NB4 (cell line): ENCODE data around the gene S100A6.
"Not testable (repeated sequence)": the region's sequence is repeated elsewhere in the genome, so short reads cannot be mapped to it uniquely, and the experiment has no call there.

ENCODE experiments used
- DNase-seq: peaks from one replicate; pipeline ENCODE4 v3.0.0; 2010; ENCODE audit warnings: low read depth
- H3K4me3 ChIP-seq: one replicate; pipeline ENCODE4 v1.5.1; 2011; ENCODE audit warnings: mild to moderate bottlenecking, low read depth, low read length, moderate library complexity
- CTCF ChIP-seq: IDR thresholded peaks from one replicate; pipeline ENCODE4 v1.5.1; 2012; ENCODE audit warnings: low read depth, low read length
- MAX ChIP-seq: IDR thresholded peaks from 2 replicates; pipeline ENCODE4 v1.6.1; 2011; ENCODE audit warnings: low read depth, low read length
- MYC ChIP-seq: IDR thresholded peaks from 2 replicates; pipeline ENCODE4 v1.6.1; 2011; ENCODE audit warnings: low read depth, low read length
- POLR2A ChIP-seq: IDR thresholded peaks from 2 replicates; pipeline ENCODE4 v1.6.1; 2011; ENCODE audit warnings: mild to moderate bottlenecking; ENCODE audit not compliant: insufficient read length; ENCODE audit errors: extremely low read depth

Gene S100A6

GRCh38 chr1:153527023-153527682, 8.6 kb downstream of the S100A6 start:
- H3K4me3 ChIP-seq: no peak overlapping the region
- no peak for DNase-seq
- TF ChIP-seq MAX (no peak), MYC (no peak), CTCF (no peak), POLR2A (no peak)

DNA sequence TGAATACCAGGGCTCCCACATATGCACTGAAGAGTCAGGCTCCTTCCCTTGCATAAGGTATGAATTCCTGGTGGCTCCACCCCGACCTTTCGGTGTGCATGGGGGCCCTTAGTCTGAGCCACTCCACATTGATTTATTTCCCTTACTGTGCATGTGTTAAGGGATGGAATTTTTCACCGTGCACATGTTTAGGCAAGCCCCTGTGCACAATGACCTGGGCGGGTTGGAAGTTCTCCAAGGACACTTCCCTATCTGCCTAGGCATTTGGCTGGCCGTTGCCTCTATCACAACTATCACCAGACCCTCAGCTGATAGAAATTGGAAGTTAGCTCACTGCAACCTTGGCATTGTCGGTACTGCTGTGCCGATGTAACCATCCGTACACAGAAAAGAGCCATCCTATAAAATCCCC, 9.7 kb downstream of the S100A6 start:
- TF ChIP-seq POLR2A (no peak), MYC (no peak), MAX (no peak), CTCF (no peak)
- DNase-seq: no peak

DNA sequence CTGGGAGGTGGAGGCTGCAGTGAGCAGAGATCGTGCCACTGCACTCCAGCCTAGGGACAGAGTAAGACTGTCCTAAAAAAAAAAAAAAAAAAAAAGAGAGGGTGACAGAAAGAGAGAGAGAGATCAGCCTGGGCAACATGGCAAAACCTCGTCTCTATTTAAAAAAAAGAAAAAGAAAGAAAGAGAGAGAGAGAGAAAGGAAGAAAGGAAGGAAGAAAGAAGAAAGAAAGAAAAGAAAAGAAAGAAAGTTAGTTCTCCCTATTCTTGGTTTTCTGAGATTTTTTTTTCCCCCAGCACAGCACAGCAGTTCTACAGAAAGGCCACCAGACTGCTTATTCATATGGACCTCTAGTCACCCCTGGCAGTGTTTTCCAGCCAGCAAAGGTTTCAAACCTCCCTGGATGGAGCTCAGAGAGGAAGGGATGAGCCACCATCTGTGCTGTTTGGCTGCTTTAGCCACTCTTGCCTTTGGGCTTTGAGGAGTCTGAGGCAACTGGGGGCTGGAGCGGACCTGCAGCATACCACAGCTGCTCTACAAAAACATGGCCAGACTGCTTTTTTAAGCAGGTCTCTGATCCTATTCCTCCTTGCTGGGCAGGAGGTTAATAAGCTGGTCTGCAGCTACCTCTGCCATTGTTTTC, 10.6 kb downstream of the S100A6 start:
- H3K4me3 ChIP-seq: no peak overlapping the region
- no peak for DNase-seq
- TF ChIP-seq CTCF (no peak), MAX (no peak), POLR2A (no peak), MYC (no peak)

More for the DNA sequence above, 9.7 kb downstream of the S100A6 start:
- no peak overlapping the region for H3K4me3 ChIP-seq

- DNase-seq, H3K4me3 ChIP-seq: not testable (repeated sequence)
Observed at GRCh38 chr1:153522353-153523048, 13.3 kb downstream of the S100A6 start.

DNA sequence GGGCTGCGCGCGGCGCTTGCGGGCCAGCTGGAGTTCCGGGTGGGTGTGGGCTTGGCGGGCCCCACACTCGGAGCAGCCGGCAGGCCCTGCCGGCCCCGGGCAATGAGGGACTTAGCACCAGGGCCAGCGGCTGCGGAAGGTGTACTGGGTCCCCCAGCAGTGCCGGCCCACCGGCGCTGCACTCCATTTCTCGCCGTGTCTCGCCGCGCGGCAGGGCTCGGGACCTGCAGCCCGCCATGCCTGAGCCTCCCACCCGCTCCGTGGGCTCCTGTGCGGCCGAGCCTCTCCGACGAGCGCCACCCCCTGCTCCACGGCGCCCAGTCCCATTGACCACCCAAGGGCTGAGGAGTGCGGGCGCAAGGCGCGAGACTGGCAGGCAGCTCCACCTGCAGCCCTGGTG, 14.0 kb downstream of the S100A6 start:
- H3K4me3 ChIP-seq, DNase-seq: not testable (repeated sequence)

GRCh38 chr1:153520818-153521476, 14.8 kb downstream of the S100A6 start:
- no peak for TF ChIP-seq MYC
- H3K4me3 ChIP-seq: no peak overlapping the region
- no peak for DNase-seq

DNA sequence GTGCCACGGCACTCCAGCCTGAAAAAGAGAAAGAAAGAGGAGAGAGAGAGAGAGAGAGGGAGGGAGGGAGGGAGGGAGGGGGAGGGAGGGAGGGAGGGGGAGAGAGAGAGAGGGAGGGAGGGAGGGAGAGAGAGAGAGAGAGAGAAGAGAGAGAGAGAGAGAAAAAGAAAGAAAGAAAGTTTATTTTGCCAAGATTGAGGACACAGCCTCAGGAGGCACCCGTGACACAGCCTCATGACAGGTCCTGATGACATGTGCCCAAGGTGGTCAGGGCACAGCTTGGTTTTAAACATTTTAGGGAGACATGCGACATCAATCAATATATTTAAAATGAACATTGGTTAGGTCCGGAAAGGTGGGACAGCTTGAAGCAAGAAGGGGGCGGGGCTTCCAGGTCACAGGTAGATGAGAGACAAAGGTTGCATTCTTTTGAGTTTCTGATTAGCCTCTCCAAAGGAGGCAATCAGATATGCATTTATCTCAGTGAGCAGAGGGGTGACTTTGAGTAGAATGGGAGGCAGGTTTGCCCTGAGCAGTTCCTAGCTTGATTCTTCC, 15.6 kb downstream of the S100A6 start:
- not testable (repeated sequence) for H3K4me3 ChIP-seq, DNase-seq

DNA sequence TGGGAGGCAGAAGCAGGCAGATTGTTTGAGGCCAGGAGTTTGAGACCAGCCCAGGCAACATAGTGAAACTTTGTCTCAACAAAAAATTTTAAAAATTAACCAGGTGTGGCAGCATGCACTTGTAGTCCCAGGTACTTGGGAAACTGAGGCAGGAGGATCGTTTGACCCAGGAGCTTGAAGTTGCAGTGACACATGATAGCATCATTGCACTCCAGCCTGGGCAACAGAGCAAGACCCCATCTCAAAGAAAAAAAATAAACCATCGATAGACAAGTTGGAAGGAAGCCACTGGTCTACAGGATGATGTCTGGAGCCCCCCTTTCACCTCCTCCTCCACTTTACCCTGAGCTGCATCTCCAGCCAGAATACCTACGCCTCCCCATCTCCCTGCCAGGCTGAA, 16.5 kb downstream of the S100A6 start:
- no peak for DNase-seq
- no peak for TF ChIP-seq MAX
- no peak overlapping the region for H3K4me3 ChIP-seq
